ENCODE data around the gene HCAR2. TPM values are rescaled to one million over a fixed set of nuclear protein-coding genes. Genes with fewer than 3 reads are reported as not detected.

The HCAR2 gene
- total RNA-seq, 6 experiments from 2014 or later = not detected

DNA sequence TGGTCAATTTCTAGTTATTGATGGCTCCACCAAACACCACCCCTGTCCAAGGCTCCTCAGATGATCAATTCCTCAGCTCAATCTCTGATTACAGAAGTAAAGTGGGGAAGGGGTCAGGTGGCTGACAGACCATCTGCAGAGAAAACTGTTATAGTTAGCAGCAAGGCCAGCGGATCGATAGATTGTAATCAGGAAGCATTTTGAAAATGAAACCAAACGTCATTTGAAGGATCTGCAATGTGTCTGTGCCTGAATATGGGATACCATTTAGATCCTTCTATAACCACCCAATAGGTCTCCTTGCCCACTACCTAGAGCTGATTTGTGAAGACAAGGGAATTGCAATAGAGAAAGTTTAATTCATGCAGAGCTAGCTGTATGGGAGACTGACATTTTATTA is 11.6 kb downstream of the HCAR2 start:
- no peak overlapping the region for H3K27ac Mint-ChIP-seq
- TF ChIP-seq, protein P1, sequence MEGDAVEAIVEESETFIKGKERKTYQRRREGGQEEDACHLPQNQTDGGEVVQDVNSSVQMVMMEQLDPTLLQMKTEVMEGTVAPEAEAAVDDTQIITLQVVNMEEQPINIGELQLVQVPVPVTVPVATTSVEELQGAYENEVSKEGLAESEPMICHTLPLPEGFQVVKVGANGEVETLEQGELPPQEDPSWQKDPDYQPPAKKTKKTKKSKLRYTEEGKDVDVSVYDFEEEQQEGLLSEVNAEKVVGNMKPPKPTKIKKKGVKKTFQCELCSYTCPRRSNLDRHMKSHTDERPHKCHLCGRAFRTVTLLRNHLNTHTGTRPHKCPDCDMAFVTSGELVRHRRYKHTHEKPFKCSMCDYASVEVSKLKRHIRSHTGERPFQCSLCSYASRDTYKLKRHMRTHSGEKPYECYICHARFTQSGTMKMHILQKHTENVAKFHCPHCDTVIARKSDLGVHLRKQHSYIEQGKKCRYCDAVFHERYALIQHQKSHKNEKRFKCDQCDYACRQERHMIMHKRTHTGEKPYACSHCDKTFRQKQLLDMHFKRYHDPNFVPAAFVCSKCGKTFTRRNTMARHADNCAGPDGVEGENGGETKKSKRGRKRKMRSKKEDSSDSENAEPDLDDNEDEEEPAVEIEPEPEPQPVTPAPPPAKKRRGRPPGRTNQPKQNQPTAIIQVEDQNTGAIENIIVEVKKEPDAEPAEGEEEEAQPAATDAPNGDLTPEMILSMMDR (IDR thresholded peaks at IDR 0.05) = no peak
- no peak for DNase-seq

DNA sequence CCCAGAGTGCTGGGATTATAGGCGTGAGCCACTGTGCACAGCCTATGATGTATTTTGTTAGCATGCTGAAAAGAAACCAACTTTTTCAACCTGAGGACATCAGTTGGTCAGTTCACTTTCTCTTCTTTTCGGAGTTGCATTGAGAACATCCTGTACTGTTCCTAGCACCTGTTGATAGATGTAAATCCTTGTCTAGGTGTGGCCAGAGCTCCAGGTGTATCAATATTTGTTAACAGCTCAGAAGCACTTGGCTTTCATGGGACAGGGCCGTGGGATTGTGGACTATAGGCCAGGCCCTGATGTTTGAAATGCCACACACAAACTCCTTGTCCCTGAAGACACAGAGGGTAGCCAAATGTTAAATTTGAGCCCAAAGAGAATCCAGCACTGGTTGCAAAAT is 14.9 kb downstream of the HCAR2 start:
- Mint-ChIP-seq H3K9me3 (no peaks in the 10 kb centered on the region), H3K36me3 (ENCODE audit: low read depth) (no peaks in the 10 kb centered on the region), H3K4me1 (ENCODE audit: low read depth) (no peaks in the 10 kb centered on the region), H3K4me3 (no peak overlapping the region), H3K27me3 (ENCODE audit: insufficient read depth) (no peaks in the 10 kb centered on the region; the same call in 1 of the 2 replicates), H3K27ac (no peak overlapping the region)
- TF ChIP-seq, protein P1 (IDR thresholded peaks at IDR 0.05) = no peak
- no peak for DNase-seq

More for the DNA sequence above, 11.6 kb downstream of the HCAR2 start:
- no peaks in the 10 kb centered on the region for H3K9me3 Mint-ChIP-seq
- H3K36me3 Mint-ChIP-seq (ENCODE audit: low read depth) = no peaks in the 10 kb centered on the region
- H3K4me3 Mint-ChIP-seq = no peak overlapping the region
- no peaks in the 10 kb centered on the region for H3K27me3 Mint-ChIP-seq (ENCODE audit: insufficient read depth)
- H3K4me1 Mint-ChIP-seq (ENCODE audit: low read depth) = no peaks in the 10 kb centered on the region

DNA sequence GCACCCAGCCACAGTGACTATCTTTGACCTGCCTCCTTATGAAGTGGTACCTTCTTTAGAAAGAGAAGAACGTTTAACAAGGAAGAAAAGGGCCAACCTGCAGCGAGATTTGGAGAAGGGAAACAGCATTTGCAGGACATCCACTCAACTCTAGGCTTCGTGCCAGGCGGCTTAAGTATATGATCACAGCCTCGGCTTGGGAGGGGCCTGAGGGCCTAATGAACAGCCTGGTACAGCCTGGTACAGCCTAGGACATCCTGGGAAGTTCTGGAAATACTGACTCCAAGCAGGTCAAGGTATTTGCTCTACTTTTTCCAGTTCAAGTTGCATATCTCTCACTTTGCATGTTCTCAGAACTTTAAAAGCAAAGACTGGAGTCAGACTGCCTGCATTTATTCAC is 16.1 kb downstream of the HCAR2 start:
- Mint-ChIP-seq H3K4me3 (no peak overlapping the region), H3K4me1 (ENCODE audit: low read depth) (no peaks in the 10 kb centered on the region), H3K27ac (no peak overlapping the region), H3K36me3 (ENCODE audit: low read depth) (no peaks in the 10 kb centered on the region), H3K9me3 (no peaks in the 10 kb centered on the region), H3K27me3 (ENCODE audit: insufficient read depth) (no peaks in the 10 kb centered on the region; the same call in 1 of the 2 replicates)
- no peak for DNase-seq
- TF ChIP-seq, protein P1 (IDR thresholded peaks at IDR 0.05) = no peak

DNA sequence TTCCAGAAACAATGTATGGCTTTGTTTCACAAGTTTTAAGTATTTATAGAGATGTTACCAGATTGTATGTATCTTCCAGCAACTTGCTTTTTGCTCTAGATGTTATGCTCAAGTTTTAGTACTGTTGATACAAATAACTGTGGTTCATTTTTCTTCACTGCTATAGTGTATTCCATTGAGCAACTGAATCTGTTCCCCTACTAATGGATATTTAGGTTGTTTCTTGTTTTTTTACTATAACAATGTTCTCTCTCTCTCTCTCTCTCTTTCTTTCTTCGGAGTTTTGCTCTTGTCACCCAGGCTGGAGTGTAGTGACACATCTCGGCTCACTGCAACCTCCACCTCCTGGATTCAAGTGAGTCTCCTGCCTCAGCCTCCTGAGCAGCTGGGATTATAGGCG is 16.6 kb downstream of the HCAR2 start:
- Mint-ChIP-seq H3K9me3 (no peaks in the 10 kb centered on the region), H3K36me3 (ENCODE audit: low read depth) (no peaks in the 10 kb centered on the region), H3K4me1 (ENCODE audit: low read depth) (no peaks in the 10 kb centered on the region), H3K4me3 (no peak overlapping the region), H3K27me3 (ENCODE audit: insufficient read depth) (peaks cover 1% of the 10 kb centered on the region; the same call in 1 of the 2 replicates), H3K27ac (no peak overlapping the region)
- DNase-seq = no peak
- TF ChIP-seq, protein P1 (IDR thresholded peaks at IDR 0.05) = no peak

DNA sequence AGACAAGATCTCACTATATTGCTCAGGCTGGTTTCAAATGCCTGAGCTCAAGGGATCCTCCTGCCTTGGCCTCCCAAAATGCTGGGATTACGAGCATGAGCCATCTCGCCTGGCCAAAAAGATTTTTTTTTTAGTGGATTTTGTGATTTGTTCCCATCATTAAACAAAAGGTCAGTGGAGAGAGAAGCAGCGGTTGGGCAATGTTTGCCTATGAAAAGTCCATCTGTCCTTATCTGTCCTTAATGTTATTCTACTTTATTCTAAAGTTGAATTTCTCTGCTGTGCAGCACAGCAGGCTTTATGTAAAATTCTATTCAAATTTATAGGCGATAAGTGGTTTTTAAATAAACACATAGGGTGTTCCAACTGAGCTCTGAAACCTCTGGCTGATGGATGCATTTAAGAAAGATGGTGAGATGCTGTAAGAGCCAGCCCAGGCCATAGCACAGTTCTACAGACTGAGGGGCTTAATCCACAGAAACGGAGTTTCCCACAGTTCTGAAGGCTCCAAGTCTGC is 18.8 kb downstream of the HCAR2 start:
- DNase-seq = no peak
- Mint-ChIP-seq H3K4me3 (no peak overlapping the region), H3K36me3 (ENCODE audit: low read depth) (no peaks in the 10 kb centered on the region), H3K4me1 (ENCODE audit: low read depth) (peaks cover 8% of the 10 kb centered on the region), H3K27ac (no peak overlapping the region), H3K9me3 (no peaks in the 10 kb centered on the region), H3K27me3 (ENCODE audit: insufficient read depth) (peaks cover 1% of the 10 kb centered on the region; the same call in 1 of the 2 replicates)
- TF ChIP-seq, protein P1 (IDR thresholded peaks at IDR 0.05) = no peak
